Spleen (tissue), 7 donors: Measurements from ENCODE around the gene SORCS2.

Experiments
- CTCF ChIP-seq, 11 experiments: fragments of 200-600 bp in 7 of 11; fragments of 450-650 bp in 4 of 11; sonication (generic) in 4 of 11; IDR thresholded peaks in 8 of 11; conservative IDR thresholded peaks in 3 of 11; 1 replicate in 7 of 11; 2 replicates in 4 of 11; pipeline versions ENCODE4 v1.4.0 to v1.8.0; 2016 to 2021; ENCODE audit warnings: antibody characterized with exemption in 11 of 11, inconsistent platforms in 4 of 11, mild to moderate bottlenecking in 1 of 11
- POLR2AphosphoS5 ChIP-seq, 3 donors: sonication (generic); formaldehyde crosslinking; IDR thresholded peaks; one replicate each; pipeline ENCODE4 v1.5.1; 2017; ENCODE audit warnings: antibody characterized with exemption in 3 of 3
- donor health status: DM: no; HTN: no; CAD: no; lungs with moderate emphysema.
- donor health status: DM: no; HTN: no; CAD: no.
- donor health status: DM: no; HTN: no; CAD: no.

GRCh38 chr4:7593646-7594412, 401.5 kb downstream of the SORCS2 start:
- TF ChIP-seq CTCF (IDR thresholded peaks at IDR 0.05 in 8 of 11, conservative IDR thresholded peaks at IDR 0.05 in 3 of 11) (no peak), POLR2AphosphoS5 (IDR thresholded peaks at IDR 0.05) (no peak)
